ENCODE measurements around the gene COMT. TPM values are rescaled to one million over a fixed set of nuclear protein-coding genes. Genes with fewer than 3 reads are reported as not detected.

Gene COMT
- total and polyA plus RNA-seq, 5 donors, result 69.6 to 102 (median 85.1) TPM

DNA sequence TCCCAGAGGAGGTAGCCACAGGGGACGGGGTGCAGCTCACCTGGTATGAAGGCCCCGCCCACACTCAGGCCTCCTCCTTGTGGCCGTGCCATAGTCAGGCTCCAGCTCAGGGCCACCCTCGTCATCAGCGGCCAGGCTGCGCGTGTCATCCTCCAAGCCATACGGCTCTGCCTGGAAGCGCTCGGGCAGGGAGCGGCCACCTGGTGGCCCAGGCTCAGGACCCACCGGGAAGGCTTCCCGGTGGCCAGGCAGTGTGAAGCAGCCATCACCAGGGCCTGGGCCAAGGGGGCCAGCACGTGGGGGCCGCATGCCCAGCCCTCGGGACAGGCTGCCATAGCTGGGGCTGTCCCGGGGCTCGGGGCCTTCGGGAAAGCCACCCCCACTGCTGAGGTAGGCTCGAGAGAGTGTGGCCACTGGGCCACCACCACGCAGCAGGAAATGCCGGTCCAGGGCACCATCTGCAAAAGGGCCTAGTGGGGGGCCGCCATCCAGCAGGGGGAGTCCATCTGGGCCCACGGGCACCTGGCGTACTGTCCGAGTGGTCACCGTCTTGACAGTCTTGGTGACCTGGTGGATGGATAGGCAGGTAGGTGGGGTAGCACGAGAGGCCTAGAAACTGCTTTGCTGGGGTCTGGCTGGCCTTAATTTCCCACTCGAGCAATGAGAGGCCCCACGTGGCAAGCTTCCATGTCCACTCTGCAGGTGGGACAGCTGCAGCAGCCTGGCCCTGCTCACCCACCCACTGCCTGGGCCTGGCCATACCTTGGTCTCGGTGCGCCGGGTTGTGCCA is 39.8 kb downstream of the COMT start:
- Histone ChIP-seq H3K9me3 (ENCODE audit: control insufficient read depth, low read length) (no peaks in the 10 kb centered on the region), H3K27me3 (ENCODE audit: control insufficient read depth, insufficient read depth) (no peaks in the 10 kb centered on the region), H3K27ac (ENCODE audit: low read length) (no peak overlapping the region), H3K4me1 (ENCODE audit: control insufficient read depth, insufficient read depth, low read length) (peaks cover 9% of the 10 kb centered on the region), H3K4me3 (ENCODE audit: low read length) (no peak overlapping the region)
- intact Hi-C loops (cut with DNase I), result no loop called here
- WGBS, result 93% methylated on average over 33 of the region's 33 CpGs
- DNase-seq, result peak; percentile 11 to 48 (median 44)
- ATAC-seq, result no peak

DNA sequence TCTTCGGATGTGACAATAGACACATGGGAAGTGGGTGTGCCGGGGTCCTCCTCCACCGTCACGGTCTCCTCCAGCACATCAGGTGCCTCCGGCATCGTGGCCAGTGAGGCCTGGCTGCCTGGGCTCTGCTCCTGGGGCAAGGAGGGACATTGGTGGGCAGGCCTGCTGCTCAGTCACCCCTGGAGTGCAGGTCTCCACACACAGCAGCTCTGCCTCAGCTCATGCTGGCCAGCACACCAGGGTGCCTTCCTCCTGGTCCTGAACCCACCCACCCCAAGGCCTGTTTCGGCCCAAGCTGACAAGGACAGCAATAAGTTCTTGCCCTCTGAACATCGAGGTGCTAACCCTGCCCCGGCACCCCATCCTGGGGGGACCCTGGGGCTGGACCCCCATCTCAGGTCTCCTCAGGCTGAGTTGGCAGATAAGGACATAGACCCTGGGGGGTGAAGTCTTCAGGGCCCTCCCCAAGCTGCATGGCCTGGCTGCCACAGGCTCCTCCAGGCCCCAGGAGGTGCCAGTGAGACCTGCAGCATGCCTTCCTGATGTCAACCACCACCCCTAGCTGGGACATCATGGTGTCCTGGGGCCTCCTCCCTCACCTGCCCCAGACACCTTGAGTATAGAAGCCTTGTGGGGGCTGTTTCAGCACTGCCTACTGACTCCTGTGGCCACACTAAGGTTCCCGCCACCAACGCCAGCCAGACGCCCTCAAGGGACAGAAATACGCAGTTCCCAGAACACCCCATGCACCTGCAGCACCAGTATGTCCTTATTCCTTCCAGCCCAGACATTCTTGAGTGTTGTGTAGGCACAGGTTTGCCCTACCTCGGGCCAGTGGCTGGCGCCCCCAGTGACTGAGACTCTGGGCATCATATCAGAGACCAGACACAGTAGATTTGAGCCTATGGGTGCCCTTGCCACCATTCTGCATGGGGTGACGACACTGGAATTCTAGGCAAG is 40.7 kb downstream of the COMT start:
- H3K4me1 ChIP-seq (ENCODE audit: control insufficient read depth, insufficient read depth, low read length), result peaks cover 9% of the 10 kb centered on the region
- ATAC-seq (no peak), DNase-seq (peak; percentile 6 to 56 (median 35))
- H3K27me3 ChIP-seq (ENCODE audit: control insufficient read depth, insufficient read depth), result no peaks in the 10 kb centered on the region
- WGBS, result 96% methylated on average over 16 of the region's 16 CpGs
- no peak overlapping the region for H3K27ac ChIP-seq (ENCODE audit: low read length)
- H3K9me3 ChIP-seq (ENCODE audit: control insufficient read depth, low read length), result no peaks in the 10 kb centered on the region
- H3K4me3 ChIP-seq (ENCODE audit: low read length), result no peak overlapping the region
- intact Hi-C loops (cut with DNase I), result no loop called here

DNA sequence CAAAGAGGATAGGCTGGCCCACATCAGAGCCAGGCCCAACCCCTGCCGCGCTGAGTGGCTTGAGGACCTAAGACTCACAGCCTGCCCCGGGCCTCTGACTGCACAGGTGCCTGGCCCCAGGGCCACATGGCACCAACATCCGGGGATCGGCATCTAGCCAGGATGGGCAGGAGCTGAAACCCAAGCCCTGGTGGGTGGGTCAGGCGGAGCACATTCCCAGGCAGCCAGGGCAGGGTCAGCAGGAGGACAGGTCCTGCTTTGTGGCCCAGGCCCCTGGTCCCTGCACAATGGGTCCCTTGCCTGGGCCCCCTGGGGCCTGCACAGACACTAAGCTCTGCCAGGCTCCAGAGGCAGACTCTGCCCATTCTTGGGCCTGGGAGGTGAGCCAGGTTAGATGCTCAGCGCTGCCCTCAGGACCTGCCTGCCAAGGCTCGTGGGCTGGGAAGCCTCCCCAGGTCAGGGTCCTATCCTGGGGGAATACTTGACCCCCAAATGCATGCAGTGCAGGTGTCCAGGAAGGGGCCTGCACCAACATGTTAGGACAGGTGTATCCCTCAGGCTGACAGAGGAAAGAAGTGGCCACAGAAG is 41.5 kb downstream of the COMT start:
- 87% methylated on average over 8 of the region's 8 CpGs for WGBS
- intact Hi-C loops (cut with DNase I), result no loop called here
- Histone ChIP-seq H3K27me3 (ENCODE audit: control insufficient read depth, insufficient read depth) (no peaks in the 10 kb centered on the region), H3K4me1 (ENCODE audit: control insufficient read depth, insufficient read depth, low read length) (peaks cover 9% of the 10 kb centered on the region), H3K9me3 (ENCODE audit: control insufficient read depth, low read length) (no peaks in the 10 kb centered on the region), H3K4me3 (ENCODE audit: low read length) (no peak overlapping the region), H3K27ac (ENCODE audit: low read length) (no peak overlapping the region)
- peak; percentile 9 to 50 (median 45) for DNase-seq
- ATAC-seq, result no peak

DNA sequence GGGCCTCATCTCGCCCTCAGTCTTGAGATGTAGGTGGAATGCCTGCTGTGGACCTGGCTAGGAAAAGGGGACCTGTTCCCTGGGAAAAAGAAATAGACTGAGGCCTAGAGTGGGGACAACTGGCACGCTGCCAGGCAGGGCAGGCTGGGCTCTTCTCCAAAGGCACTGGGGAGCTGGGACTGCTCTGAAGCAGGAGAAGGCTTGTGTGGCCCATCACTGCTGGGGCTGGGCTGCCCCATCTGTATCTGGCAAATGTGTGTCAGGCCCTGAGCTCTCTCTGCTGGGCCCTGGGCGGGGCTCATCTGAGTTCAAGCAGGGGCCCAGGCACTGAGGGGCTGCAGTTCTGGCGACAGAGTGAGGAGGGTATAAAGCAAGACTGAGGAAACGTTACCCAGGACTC is 42.2 kb downstream of the COMT start:
- H3K4me3 ChIP-seq (ENCODE audit: low read length), result no peak overlapping the region
- intact Hi-C loops (cut with DNase I), result no loop called here
- H3K9me3 ChIP-seq (ENCODE audit: control insufficient read depth, low read length), result no peaks in the 10 kb centered on the region
- ATAC-seq (no peak), DNase-seq (peak; percentile 15 to 70 (median 68))
- peak overlapping the region; percentile 39 for H3K27ac ChIP-seq (ENCODE audit: low read length)
- H3K27me3 ChIP-seq (ENCODE audit: control insufficient read depth, insufficient read depth), result no peaks in the 10 kb centered on the region
- peaks cover 9% of the 10 kb centered on the region for H3K4me1 ChIP-seq (ENCODE audit: control insufficient read depth, insufficient read depth, low read length)
- 77% methylated on average over 5 of the region's 5 CpGs for WGBS

DNA sequence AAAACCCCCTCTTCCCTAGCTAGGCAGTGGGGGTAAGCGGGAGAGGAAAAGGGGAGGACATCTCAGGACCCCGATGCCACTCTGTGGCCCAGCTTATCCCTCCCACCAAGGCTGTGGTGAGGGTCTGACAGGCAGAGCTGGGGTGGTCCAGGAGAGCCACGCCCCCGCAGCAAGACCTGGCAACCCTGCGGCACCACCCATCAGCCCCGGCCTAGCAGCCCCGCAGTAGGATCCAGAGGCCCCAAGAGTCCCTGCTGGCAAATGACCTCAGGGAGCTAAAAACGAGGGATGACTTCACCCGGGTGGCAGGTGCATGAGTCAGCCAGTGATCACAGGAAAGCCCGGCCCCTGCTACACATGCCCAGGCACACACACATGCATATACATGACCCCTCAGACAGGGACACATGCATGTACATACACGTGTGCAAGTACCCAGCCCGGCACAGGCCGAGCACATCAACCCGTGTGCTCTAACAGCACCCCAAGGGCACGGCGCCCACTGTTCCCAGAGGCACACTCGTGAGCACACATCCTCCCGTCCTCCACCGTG is 42.7 kb downstream of the COMT start:
- ATAC-seq (peak; percentile 4 to 9), DNase-seq (peak; percentile 27 to 76 (median 67))
- Histone ChIP-seq H3K27me3 (ENCODE audit: control insufficient read depth, insufficient read depth) (no peaks in the 10 kb centered on the region), H3K9me3 (ENCODE audit: control insufficient read depth, low read length) (no peaks in the 10 kb centered on the region), H3K4me3 (ENCODE audit: low read length) (no peak overlapping the region), H3K27ac (ENCODE audit: low read length) (peak overlapping the region; percentile 2), H3K4me1 (ENCODE audit: control insufficient read depth, insufficient read depth, low read length) (peaks cover 9% of the 10 kb centered on the region)
- WGBS, result 72% methylated on average over 19 of the region's 19 CpGs
- intact Hi-C loops (cut with DNase I), result no loop called here

DNA sequence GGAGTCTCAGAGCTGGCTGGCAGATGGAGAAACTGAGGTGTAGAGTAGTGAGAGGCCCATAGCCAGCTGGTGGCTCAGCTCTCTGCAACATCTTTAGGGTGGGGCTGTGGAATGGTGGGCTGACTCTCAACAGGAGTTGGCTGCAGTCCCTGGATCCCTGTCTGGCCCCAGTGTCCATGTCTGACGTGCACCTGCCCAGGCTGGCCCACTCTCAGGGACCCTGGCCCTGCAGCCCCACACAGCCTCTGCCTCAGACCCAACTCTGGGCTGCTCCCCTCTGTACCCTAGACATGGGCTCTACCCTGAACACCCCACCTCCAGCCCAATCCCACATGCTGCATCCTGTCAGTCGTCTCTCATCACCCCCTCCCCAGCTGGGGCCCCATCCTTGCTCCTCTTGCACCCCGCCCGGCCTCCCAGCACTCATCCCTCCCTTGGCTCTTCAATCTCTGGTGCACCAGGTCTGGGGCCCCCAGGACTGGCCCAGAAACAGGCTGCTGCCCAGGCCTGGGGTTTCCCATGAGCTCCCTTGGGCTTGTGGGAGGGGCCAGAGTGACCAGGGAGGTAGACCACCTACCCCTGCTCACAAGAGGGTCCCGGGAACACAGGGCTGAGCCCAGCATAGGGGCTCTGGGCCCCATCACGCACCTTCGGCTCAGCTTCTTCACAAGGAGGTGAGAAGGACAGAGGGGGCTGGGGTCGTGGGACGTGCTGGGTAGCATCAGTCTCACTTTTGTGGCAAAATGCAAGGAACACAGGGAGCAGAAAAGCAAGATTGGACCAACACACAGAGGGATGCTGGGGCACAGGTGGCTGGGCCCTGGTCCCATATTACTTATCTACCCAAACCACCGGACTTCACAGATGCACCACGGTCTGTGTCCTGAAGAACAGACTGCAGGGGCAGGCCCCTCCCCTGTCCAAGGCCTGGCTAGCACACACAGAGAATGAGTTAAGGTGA is 43.6 kb downstream of the COMT start:
- no peak for ATAC-seq
- peaks cover 11% of the 10 kb centered on the region for H3K4me1 ChIP-seq (ENCODE audit: control insufficient read depth, insufficient read depth, low read length)
- 77% methylated on average over 11 of the region's 11 CpGs for WGBS
- no peaks in the 10 kb centered on the region for H3K27me3 ChIP-seq (ENCODE audit: control insufficient read depth, insufficient read depth)
- peak; percentile 8 to 52 (median 29) for DNase-seq
- no peaks in the 10 kb centered on the region for H3K9me3 ChIP-seq (ENCODE audit: control insufficient read depth, low read length)
- H3K4me3 ChIP-seq (ENCODE audit: low read length), result no peak overlapping the region
- intact Hi-C loops (cut with DNase I), result no loop called here
- peak overlapping the region; percentile 88 for H3K27ac ChIP-seq (ENCODE audit: low read length)

DNA sequence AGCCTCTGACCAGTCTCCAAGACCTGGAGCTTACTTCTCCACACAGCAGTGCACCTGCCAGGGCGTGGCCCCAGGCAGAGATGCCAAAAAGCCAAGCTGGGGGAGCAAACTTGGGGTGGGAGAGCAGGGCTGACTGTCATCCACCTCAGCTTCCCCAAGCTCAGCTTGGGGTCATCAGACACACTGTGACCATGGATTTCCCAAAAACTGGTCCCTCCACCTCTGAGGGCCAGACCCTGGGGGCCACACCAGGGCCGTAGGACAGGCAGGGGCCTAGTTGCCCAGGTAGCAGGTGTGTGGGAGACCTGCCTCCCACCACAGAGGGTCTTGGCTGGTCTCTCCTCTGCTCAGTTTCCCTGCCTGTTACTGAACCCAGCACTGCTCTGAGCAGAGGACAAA is 44.4 kb downstream of the COMT start:
- Histone ChIP-seq H3K4me3 (ENCODE audit: low read length) (peak overlapping the region; percentile 75), H3K27ac (ENCODE audit: low read length) (peak overlapping the region; percentile 88), H3K4me1 (ENCODE audit: control insufficient read depth, insufficient read depth, low read length) (peaks cover 11% of the 10 kb centered on the region), H3K27me3 (ENCODE audit: control insufficient read depth, insufficient read depth) (no peaks in the 10 kb centered on the region), H3K9me3 (ENCODE audit: control insufficient read depth, low read length) (no peaks in the 10 kb centered on the region)
- WGBS, result 63% methylated on average over 2 of the region's 2 CpGs
- DNase-seq (peak in 2 of 3 donors; percentile 10 to 40), ATAC-seq (no peak)
- intact Hi-C loops (cut with DNase I), result no loop called here

DNA sequence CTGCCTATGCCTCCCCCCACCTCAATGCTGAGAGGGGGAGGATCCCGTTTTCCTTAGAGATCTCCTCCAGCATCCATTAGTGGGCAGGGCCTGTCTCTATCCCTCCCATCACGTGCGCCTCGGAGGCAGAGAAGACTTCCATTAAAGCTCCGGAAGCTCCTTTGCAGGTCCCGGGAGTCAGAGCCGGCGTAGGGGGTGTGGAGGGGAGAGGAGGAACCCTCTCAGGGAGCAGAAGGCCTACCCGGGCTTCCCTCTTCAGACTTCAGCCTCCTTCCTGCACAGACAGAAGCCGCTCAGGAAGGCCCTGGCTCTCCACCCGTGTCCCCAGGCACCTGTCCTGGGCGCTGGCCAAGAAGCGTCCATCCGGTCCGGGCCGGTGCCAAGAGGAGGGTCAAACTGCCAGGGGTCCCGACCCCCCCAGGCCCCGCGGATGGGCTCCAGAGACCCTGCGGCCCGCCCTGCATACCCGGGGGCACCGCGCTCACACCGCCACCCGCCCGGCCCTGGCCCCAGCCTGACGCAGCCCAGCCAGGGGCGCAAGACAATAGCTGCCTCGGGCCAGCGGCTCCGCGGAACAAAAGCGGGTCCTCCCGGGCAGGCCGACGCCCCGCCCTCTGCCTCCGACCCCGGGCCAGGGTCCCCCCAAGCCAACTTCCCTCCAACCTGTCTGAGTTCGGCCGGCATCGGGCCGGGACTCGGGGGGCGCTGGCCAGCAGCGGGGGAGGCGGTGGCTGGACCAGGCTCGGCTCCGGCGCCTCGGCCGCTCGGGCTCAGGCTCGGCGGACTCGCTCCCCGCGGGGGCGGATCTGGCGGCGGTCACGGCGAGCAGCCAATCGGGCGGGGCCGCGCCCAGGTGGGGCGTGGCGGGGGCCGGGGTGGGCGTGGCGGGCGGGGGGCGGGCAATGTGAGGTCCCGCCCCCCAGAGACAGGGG is 45.1 kb downstream of the COMT start:
- Histone ChIP-seq H3K27ac (ENCODE audit: low read length) (peak overlapping the region; percentile 88), H3K4me1 (ENCODE audit: control insufficient read depth, insufficient read depth, low read length) (peaks cover 11% of the 10 kb centered on the region), H3K9me3 (ENCODE audit: control insufficient read depth, low read length) (no peaks in the 10 kb centered on the region), H3K27me3 (ENCODE audit: control insufficient read depth, insufficient read depth) (no peaks in the 10 kb centered on the region), H3K4me3 (ENCODE audit: low read length) (peak overlapping the region; percentile 75)
- DNase-seq, result peak; percentile 84 to 94 (median 94)
- intact Hi-C loops (cut with DNase I), result no loop called here
- under 1% methylated on average over 75 of the region's 76 CpGs for WGBS
- peak; percentile 85 to 89 for ATAC-seq

Measured in right cardiac atrium (tissue), 5 donors.